ENCODE results near the gene HSPA5.
A peak's percentile ranks its signal among the peaks of the same experiment; 100 is the strongest.

- TF ChIP-seq ZNF324 (tag by site-specific recombination; IDR thresholded peaks at IDR 0.05): no peak
- no peak for TF ChIP-seq ZNF121 (tag by site-specific recombination; IDR thresholded peaks at IDR 0.05)
- TF ChIP-seq SETDB1 (IDR thresholded peaks at IDR 0.05; ENCODE audit: insufficient read length, low read length): no peak
- no peak for TF ChIP-seq ZNF501 (tag by site-specific recombination; IDR thresholded peaks at IDR 0.05)
- TF ChIP-seq ZNF184 (tag by site-specific recombination; IDR thresholded peaks at IDR 0.05): no peak
- TF ChIP-seq YY1 (tag by site-specific recombination; IDR thresholded peaks at IDR 0.05): no peak
- no peak for TF ChIP-seq TCF7L2 (IDR thresholded peaks at IDR 0.05; ENCODE audit: borderline replicate concordance, low read depth, low read length)
- TF ChIP-seq MZF1 (tag by site-specific recombination; IDR thresholded peaks at IDR 0.05; ENCODE audit: borderline replicate concordance): no peak
- no peak for TF ChIP-seq BCL11A (tag by site-specific recombination; IDR thresholded peaks at IDR 0.05; ENCODE audit: low read depth)
- TF ChIP-seq CTCF (tag by site-specific recombination; IDR thresholded peaks at IDR 0.05): peak; percentile 38
- TF ChIP-seq, protein P1, sequence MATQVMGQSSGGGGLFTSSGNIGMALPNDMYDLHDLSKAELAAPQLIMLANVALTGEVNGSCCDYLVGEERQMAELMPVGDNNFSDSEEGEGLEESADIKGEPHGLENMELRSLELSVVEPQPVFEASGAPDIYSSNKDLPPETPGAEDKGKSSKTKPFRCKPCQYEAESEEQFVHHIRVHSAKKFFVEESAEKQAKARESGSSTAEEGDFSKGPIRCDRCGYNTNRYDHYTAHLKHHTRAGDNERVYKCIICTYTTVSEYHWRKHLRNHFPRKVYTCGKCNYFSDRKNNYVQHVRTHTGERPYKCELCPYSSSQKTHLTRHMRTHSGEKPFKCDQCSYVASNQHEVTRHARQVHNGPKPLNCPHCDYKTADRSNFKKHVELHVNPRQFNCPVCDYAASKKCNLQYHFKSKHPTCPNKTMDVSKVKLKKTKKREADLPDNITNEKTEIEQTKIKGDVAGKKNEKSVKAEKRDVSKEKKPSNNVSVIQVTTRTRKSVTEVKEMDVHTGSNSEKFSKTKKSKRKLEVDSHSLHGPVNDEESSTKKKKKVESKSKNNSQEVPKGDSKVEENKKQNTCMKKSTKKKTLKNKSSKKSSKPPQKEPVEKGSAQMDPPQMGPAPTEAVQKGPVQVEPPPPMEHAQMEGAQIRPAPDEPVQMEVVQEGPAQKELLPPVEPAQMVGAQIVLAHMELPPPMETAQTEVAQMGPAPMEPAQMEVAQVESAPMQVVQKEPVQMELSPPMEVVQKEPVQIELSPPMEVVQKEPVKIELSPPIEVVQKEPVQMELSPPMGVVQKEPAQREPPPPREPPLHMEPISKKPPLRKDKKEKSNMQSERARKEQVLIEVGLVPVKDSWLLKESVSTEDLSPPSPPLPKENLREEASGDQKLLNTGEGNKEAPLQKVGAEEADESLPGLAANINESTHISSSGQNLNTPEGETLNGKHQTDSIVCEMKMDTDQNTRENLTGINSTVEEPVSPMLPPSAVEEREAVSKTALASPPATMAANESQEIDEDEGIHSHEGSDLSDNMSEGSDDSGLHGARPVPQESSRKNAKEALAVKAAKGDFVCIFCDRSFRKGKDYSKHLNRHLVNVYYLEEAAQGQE (tag by site-specific recombination; IDR thresholded peaks at IDR 0.05): no peak
- TF ChIP-seq, protein P2, sequence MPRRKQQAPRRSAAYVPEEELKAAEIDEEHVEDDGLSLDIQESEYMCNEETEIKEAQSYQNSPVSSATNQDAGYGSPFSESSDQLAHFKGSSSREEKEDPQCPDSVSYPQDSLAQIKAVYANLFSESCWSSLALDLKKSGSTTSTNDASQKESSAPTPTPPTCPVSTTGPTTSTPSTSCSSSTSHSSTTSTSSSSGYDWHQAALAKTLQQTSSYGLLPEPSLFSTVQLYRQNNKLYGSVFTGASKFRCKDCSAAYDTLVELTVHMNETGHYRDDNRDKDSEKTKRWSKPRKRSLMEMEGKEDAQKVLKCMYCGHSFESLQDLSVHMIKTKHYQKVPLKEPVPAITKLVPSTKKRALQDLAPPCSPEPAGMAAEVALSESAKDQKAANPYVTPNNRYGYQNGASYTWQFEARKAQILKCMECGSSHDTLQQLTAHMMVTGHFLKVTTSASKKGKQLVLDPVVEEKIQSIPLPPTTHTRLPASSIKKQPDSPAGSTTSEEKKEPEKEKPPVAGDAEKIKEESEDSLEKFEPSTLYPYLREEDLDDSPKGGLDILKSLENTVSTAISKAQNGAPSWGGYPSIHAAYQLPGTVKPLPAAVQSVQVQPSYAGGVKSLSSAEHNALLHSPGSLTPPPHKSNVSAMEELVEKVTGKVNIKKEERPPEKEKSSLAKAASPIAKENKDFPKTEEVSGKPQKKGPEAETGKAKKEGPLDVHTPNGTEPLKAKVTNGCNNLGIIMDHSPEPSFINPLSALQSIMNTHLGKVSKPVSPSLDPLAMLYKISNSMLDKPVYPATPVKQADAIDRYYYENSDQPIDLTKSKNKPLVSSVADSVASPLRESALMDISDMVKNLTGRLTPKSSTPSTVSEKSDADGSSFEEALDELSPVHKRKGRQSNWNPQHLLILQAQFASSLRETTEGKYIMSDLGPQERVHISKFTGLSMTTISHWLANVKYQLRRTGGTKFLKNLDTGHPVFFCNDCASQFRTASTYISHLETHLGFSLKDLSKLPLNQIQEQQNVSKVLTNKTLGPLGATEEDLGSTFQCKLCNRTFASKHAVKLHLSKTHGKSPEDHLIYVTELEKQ (tag by site-specific recombination; IDR thresholded peaks at IDR 0.05; ENCODE audit: borderline replicate concordance): no peak
- TF ChIP-seq PBX3 (CRISPR knock-in tag; IDR thresholded peaks at IDR 0.05): no peak
Observed at GRCh38 chr9:125255781-125256391, 14.7 kb upstream of the HSPA5 start.

Data from HEK293 (cell line).